MCF 10A (cell line): ENCODE results near the gene RASIP1. TPM values are rescaled to one million over a fixed set of nuclear protein-coding genes. Genes with fewer than 3 reads are reported as not detected.
"Not testable (repeated sequence)": the region's sequence is repeated elsewhere in the genome, so short reads cannot be mapped to it uniquely, and the experiment has no call there.

Experiments used
- BruUV-seq: library from RNA; stranded (reverse); fragments of 400-500 nt; replicated peaks from 2 replicates; lab custom pipeline; 2021; lab: Mats Ljungman, UMichigan
- CTCF ChIA-PET: fragments of 300-600 bp; sonication (Branson Sonifier 250); formaldehyde crosslinking; extraction: SDS; loops from one replicate; lab custom pipeline; 2021; ENCODE audit warnings: antibody characterized with exemption, inconsistent platforms; lab: Yijun Ruan, JAX
- POLR2A ChIA-PET: fragments of 300-600, 350-650 bp; sonication (Branson Sonifier 250); formaldehyde crosslinking; extraction: SDS; loops from one replicate; lab custom pipeline; 2020; ENCODE audit warnings: antibody characterized with exemption, inconsistent platforms; lab: Yijun Ruan, JAX
- DNase-seq: peaks from one replicate; pipeline ENCODE4 v3.0.0-alpha.2; 2018; ENCODE audit not compliant: unreplicated experiment
- H3K27ac Mint-ChIP-seq: one replicate; pipeline ENCODE4 v1.8.0; 2022; ENCODE audit warnings: mild to moderate bottlenecking, low read depth, mixed read lengths; ENCODE audit not compliant: unreplicated experiment
- H3K27me3 Mint-ChIP-seq: one replicate; pipeline ENCODE4 v1.8.0; 2022; ENCODE audit warnings: mixed read lengths; ENCODE audit not compliant: insufficient read depth, unreplicated experiment
- H3K36me3 Mint-ChIP-seq: one replicate; pipeline ENCODE4 v1.8.0; 2022; ENCODE audit warnings: mild to moderate bottlenecking, moderate library complexity, mixed read lengths; ENCODE audit not compliant: insufficient read depth, unreplicated experiment
- H3K4me1 Mint-ChIP-seq: one replicate; pipeline ENCODE4 v1.8.0; 2022; ENCODE audit warnings: mixed read lengths; ENCODE audit not compliant: insufficient read depth, unreplicated experiment
- H3K4me3 Mint-ChIP-seq: one replicate; pipeline ENCODE4 v1.8.0; 2022; ENCODE audit warnings: mild to moderate bottlenecking, moderate library complexity, mixed read lengths; ENCODE audit not compliant: unreplicated experiment
- H3K9me3 Mint-ChIP-seq: one replicate; pipeline ENCODE4 v1.8.0; 2022; ENCODE audit warnings: mixed read lengths; ENCODE audit not compliant: unreplicated experiment
- CTCF ChIP-seq: fragments of 200-600 bp; IDR thresholded peaks from one replicate; pipeline ENCODE4 v1.8.0; 2022; ENCODE audit warnings: antibody characterized with exemption, mild to moderate bottlenecking; ENCODE audit not compliant: unreplicated experiment
- intact Hi-C: fragments of 100-400 bp; cut with micrococcal nuclease; formaldehyde crosslinking; loops from 2 replicates; pipeline ENCODE4 v1.14.1; 2022
- total RNA-seq: library from RNA; stranded (reverse); gene quantifications from 2 replicates; pipeline ENCODE4 v1.2.3, GENCODE V29; 2022

RASIP1 gene
- total RNA-seq, 1 experiment from 2014 or later, result 1.9 TPM

GRCh38 chr19:48718711-48719231 lies 21.6 kb downstream of the RASIP1 start:
- Mint-ChIP-seq H3K9me3 (no peaks in the 10 kb centered on the region), H3K36me3 (no peaks in the 10 kb centered on the region), H3K27ac (peak overlapping the region; percentile 6), H3K4me3 (no peak overlapping the region), H3K4me1 (peaks cover 14% of the 10 kb centered on the region), H3K27me3 (no peaks in the 10 kb centered on the region)
- POLR2A ChIA-PET, result no interaction called here
- intact Hi-C loops, result no loop called here
- no TSS peak for BruUV-seq
- no peak for TF ChIP-seq CTCF
- CTCF ChIA-PET, result no interaction called here
- DNase-seq, result no peak

- peak overlapping the region; percentile 6 for H3K27ac Mint-ChIP-seq
- DNase-seq, POLR2A ChIA-PET, H3K9me3 Mint-ChIP-seq, BruUV-seq, H3K36me3 Mint-ChIP-seq, H3K27me3 Mint-ChIP-seq, H3K4me3 Mint-ChIP-seq, intact Hi-C loops: not testable (repeated sequence)
- CTCF ChIA-PET, result interaction anchor here (0.9 kb wide), 1 partner anchor 42 kb away, joined by 3 read pairs; no protein-coding TSS in a partner anchor
- H3K4me1 Mint-ChIP-seq, result peaks cover 20% of the 10 kb centered on the region
These were observed 22.3 kb downstream of the RASIP1 start for GRCh38 chr19:48718106-48718505.

GRCh38 chr19:48716562-48717291 lies 23.7 kb downstream of the RASIP1 start:
- ChIA-PET POLR2A (interaction anchor here (1.1 to 1.2 kb wide), 2 partner anchors 8 to 153 kb away, joined by 3 to 4 read pairs; no protein-coding TSS in a partner anchor), CTCF (interaction anchor here (0.6 to 0.9 kb wide), 3 partner anchors 11 to 41 kb away, joined by 3 to 4 read pairs (median 3); no protein-coding TSS in a partner anchor)
- intact Hi-C loops, result no loop called here
- Mint-ChIP-seq H3K9me3 (no peaks in the 10 kb centered on the region), H3K4me3 (no peak overlapping the region), H3K36me3 (no peaks in the 10 kb centered on the region), H3K27me3 (no peaks in the 10 kb centered on the region), H3K27ac (no peak overlapping the region), H3K4me1 (peaks cover 24% of the 10 kb centered on the region)
- no peak for DNase-seq
- TF ChIP-seq CTCF, result no peak
- no TSS peak for BruUV-seq

- POLR2A ChIA-PET, result interaction anchor here (0.6 to 1.2 kb wide), 3 partner anchors 9 to 152 kb away, joined by 3 to 4 read pairs (median 3); no protein-coding TSS in a partner anchor
- DNase-seq, result no peak
- Mint-ChIP-seq H3K4me1 (peaks cover 24% of the 10 kb centered on the region), H3K36me3 (no peaks in the 10 kb centered on the region), H3K4me3 (peak overlapping the region; percentile 89), H3K27me3 (no peaks in the 10 kb centered on the region), H3K27ac (no peak overlapping the region), H3K9me3 (no peaks in the 10 kb centered on the region)
- BruUV-seq, result no TSS peak
- intact Hi-C loops, result no loop called here
- TF ChIP-seq CTCF, result no peak
- CTCF ChIA-PET, result interaction anchor here (0.6 to 0.7 kb wide), 2 partner anchors 40 to 225 kb away, joined by 3 to 4 read pairs; no protein-coding TSS in a partner anchor
These were observed 24.7 kb downstream of the RASIP1 start for GRCh38 chr19:48715681-48716171.
